Large intestine (tissue), 3 donors: ENCODE results near the gene ITPKA. TPM values are rescaled to one million over a fixed set of nuclear protein-coding genes. Genes with fewer than 3 reads are reported as not detected.

Source experiments
- DNase-seq, 2 donors: peaks; one replicate each; pipeline versions ENCODE4 v3.0.0 to v3.0.0-alpha.2; 2013
- H3K27ac ChIP-seq: one replicate; pipeline ENCODE4 v1.5.1; 2013; ENCODE audit warnings: low read length
- H3K27me3 ChIP-seq: 2 replicates; pipeline ENCODE4 v1.6.1; 2013; ENCODE audit warnings: low read length; ENCODE audit not compliant: control insufficient read depth, insufficient read depth
- H3K36me3 ChIP-seq: 2 replicates; pipeline ENCODE4 v1.6.1; 2013; ENCODE audit warnings: low read length; ENCODE audit not compliant: control insufficient read depth, insufficient read depth
- H3K4me1 ChIP-seq: one replicate; pipeline ENCODE4 v1.6.1; 2013; ENCODE audit warnings: low read length; ENCODE audit not compliant: control insufficient read depth, insufficient read depth
- H3K4me3 ChIP-seq: one replicate; pipeline ENCODE4 v1.5.1; 2013; ENCODE audit warnings: low read length
- H3K9me3 ChIP-seq: one replicate; pipeline ENCODE4 v1.6.1; 2013; ENCODE audit warnings: mild to moderate bottlenecking, low read depth, low read length, moderate library complexity; ENCODE audit not compliant: control insufficient read depth
- WGBS: methylation state at CpG from one replicate; pipeline ENCODE4 v1.1.5; 2013; ENCODE audit warnings: low lambda C conversion rate; ENCODE audit not compliant: insufficient coverage; 5-methylcytosine and 5-hydroxymethylcytosine counted together
- polyA plus RNA-seq: library from polyadenylated mRNA; unstranded; fragments of 120-200 nt; gene quantifications from one replicate; pipeline ENCODE4 v1.2.1, GENCODE V29; 2013

ITPKA gene
- polyA plus RNA-seq, 1 donor, result 40.7 TPM

DNA sequence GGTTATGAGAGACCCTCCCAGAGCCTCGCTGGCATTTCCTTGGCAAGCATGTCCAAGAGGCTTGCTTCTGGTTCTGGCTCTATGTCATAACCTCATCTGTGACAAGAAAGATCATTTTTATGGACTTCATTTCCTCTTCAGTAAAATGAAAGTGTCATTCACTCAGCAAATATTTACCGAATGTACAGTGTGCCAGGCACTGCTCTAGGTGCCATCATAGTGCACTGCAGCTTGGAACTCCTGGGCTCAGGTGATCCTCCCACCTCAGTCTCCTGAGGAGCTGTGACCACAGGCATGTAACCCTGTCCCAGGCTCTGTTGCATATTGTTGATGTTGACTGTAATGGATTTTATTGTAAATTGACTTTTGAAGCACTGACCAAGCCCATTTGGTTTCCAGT, 18.7 kb upstream of the ITPKA start:
- peak in 1 of 2 donors; percentile 29 for DNase-seq
- Histone ChIP-seq H3K27ac (peak overlapping the region; percentile 34), H3K9me3 (no peaks in the 10 kb centered on the region), H3K27me3 (no peaks in the 10 kb centered on the region), H3K36me3 (peaks cover 82% of the 10 kb centered on the region), H3K4me3 (no peak overlapping the region), H3K4me1 (peaks cover 7% of the 10 kb centered on the region)
- WGBS, result no CpG with 5 or more reads among the region's 2 CpGs

DNA sequence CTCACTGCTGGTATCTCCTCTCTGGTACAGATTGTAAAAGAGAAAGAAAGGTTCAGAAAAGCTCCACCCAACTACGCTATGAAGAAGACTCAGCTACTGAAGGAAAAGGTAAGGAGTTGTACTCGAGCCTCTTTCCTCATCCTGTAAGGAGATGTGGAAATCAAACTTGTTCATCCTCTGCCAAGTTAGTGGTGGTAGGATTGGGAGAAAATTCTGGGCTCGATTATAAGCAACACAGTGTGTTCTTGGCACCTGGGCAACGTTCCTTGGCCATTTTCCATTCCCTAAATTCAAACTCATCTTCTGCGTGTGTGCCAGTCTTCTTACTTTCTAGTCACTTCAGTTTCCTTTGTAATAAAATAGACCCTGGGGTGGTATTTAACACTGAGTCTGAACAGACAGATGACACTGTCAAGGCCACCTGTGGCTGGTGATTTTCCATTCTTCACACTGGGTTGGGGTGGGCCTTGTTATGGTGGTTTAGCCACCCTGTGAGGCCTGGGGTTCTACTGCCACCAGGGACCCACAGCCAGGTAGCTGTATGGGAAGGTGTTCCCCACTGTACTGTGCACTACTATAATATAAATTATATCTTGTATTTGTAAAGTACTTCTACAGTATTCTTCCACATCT, 17.1 kb upstream of the ITPKA start:
- no CpG with 5 or more reads among the region's 5 CpGs for WGBS
- Histone ChIP-seq H3K27ac (no peak overlapping the region), H3K4me1 (peaks cover 14% of the 10 kb centered on the region), H3K36me3 (peaks cover 84% of the 10 kb centered on the region), H3K9me3 (no peaks in the 10 kb centered on the region), H3K27me3 (no peaks in the 10 kb centered on the region), H3K4me3 (no peak overlapping the region)
- DNase-seq, result no peak

DNA sequence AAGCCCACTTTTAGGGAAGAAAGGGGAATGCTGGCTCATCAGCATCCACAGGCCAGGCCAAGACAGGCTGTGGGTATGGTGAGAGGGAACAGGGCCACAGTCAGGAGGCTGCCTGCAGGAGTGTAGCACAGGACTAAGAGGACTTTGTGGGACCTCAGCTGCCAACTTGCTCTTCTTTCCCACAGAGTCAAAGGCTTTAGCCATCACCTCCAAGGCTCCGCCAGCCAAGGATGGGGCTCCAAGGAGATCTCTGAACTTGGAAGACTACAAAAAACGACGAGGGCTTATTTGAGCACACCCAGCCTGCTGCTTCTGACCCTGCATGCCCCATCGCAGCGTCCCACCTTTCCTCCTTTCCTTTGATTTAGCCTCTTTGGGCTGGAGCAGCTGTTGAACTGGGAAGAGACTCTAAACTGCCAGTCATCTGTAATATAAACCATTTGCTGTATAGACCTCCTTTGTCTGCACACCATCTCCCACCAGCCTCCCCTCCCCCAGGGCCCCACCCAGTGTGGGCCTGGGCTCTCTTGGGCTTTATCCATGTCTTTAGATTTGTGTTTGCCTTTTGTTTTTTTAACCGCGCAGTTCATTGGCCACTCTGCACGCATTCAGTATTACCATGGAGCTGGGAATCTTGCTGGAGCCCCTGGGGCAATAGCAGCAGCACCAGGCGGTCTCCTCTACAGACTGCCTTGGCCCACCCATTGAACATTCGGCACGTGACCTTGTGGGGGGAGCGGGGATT, 13.1 kb upstream of the ITPKA start:
- H3K27me3 ChIP-seq, result no peaks in the 10 kb centered on the region
- H3K4me3 ChIP-seq, result no peak overlapping the region
- WGBS, result 83% methylated on average over 2 of the region's 12 CpGs
- H3K36me3 ChIP-seq, result peaks cover 59% of the 10 kb centered on the region
- H3K4me1 ChIP-seq, result peaks cover 36% of the 10 kb centered on the region
- no peak for DNase-seq
- H3K9me3 ChIP-seq, result no peaks in the 10 kb centered on the region
- H3K27ac ChIP-seq, result no peak overlapping the region

DNA sequence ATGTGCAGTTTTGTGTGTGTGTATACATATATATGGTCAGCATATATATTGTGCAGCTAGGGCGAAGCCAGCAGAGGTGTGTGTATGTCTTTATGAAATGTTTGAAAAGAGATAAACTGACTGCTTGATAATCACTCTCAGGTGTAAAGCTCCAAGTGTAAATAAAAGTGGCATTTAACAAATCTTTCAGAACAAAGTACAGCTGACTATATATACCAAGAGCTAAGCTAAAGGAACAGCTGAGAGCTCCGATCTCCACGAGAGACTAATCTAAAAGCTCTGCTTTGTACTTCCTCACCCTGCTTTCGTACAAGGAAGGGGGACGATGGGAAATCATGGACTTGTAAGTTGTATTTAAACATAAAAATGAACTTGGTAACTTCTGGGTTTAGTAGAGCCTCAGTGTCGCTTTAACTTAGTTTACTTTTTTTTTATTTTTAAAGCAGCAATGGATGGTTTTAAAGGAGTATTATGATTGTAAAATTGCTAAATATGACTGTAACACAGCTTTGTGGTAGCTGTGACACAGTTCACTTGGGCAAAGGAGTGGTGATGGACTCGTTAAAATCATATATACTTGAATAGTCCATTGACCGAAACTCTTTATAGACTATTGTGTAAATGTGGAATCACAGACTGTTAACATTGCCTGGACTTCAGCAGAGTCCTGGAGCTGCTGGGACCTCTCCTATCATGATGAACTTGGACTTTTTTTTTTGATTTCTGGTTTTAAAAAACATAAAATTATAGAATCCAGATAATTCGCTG, 11.4 kb upstream of the ITPKA start:
- DNase-seq, result peak in 1 of 2 donors; percentile 84
- Histone ChIP-seq H3K4me3 (no peak overlapping the region), H3K4me1 (peaks cover 39% of the 10 kb centered on the region), H3K36me3 (peaks cover 42% of the 10 kb centered on the region), H3K9me3 (no peaks in the 10 kb centered on the region), H3K27ac (peak overlapping the region; percentile 88), H3K27me3 (no peaks in the 10 kb centered on the region)
- WGBS, result 46% methylated on average over 4 of the region's 9 CpGs

DNA sequence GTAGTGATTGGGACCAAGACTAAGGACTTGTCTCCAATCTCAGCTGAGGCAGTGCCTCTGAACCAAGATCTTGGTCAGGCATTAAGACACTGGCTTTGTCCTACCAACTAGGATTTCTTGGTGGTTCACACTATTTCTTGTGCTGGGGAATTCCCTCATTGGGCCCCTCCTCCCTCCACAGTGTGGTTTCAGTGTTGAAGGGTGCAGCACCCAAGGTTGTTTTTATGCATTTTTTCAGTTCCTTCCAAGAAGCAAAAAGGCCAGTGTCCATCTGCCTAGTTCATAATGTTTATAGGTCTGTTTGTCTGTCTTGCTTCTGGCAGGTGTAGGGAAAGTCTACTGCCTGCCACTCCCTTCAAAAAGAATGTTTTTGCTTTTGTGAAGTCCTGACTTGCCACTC, 10.6 kb upstream of the ITPKA start:
- no peak for DNase-seq
- peaks cover 35% of the 10 kb centered on the region for H3K36me3 ChIP-seq

DNA sequence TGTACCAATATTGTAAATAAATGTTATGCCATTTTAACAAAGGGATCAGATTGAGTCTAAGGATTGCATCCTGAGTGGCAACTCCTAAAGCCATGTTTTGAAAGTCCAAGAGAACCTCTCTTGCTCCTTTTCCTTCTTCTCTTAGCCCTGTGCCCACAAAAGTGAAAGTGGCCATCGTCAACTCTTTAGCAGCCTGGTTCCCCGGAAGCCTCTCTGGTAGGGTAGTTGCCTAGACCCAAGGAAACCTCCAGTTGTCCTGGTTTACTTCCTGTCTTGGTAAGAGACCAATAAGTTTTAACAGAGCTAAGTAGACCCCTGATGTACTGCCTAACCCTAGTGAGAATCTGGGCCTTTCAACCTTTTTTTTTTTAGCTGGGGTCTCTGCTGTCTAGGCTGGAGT, 10.2 kb upstream of the ITPKA start:
- Histone ChIP-seq H3K4me1 (peaks cover 46% of the 10 kb centered on the region), H3K27me3 (no peaks in the 10 kb centered on the region), H3K27ac (peak overlapping the region; percentile 88), H3K4me3 (no peak overlapping the region), H3K36me3 (peaks cover 31% of the 10 kb centered on the region), H3K9me3 (no peaks in the 10 kb centered on the region)
- peak in 1 of 2 donors; percentile 45 for DNase-seq
- WGBS, result no CpG with 5 or more reads among the region's 2 CpGs

More for the DNA sequence above, 10.6 kb upstream of the ITPKA start:
- H3K9me3 ChIP-seq, result no peaks in the 10 kb centered on the region
- H3K4me1 ChIP-seq, result peaks cover 46% of the 10 kb centered on the region
- H3K4me3 ChIP-seq, result no peak overlapping the region
- peak overlapping the region; percentile 88 for H3K27ac ChIP-seq
- H3K27me3 ChIP-seq, result no peaks in the 10 kb centered on the region

DNA sequence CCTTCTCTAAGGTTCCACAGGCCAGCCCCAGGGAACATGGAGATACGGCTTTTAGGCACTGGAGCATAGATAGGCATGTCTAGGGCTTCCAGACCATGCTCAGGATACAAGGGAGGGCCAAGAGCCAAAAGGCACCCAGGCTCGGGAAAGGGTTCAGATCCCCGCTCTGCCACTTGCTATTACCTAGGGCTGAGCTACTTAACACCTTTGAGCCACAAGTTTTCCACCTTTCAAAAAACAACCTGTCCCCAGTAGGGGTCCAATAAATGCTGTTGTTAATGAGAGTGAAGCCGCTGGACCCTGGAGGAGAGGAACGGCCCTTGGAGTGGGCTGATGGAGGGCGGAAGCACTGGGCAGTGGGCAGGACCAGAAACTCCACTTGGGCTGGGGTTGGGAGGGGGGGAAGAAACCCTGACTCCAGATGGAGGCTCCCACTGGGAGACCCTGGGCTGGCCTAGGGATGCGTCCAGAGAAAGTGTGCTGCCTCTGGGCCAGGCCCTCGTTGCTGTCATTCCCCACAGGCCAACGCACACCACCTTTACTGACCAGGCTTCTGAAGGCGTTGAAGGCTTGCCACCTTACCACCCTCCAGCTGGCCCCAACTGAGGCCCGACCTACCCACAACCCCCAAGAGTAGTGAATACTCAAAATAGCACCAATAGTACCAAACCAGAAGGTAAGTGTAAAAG, 8.6 kb upstream of the ITPKA start:
- 67% methylated on average over 1 of the region's 11 CpGs for WGBS
- Histone ChIP-seq H3K27me3 (no peaks in the 10 kb centered on the region), H3K4me3 (no peak overlapping the region), H3K36me3 (peaks cover 18% of the 10 kb centered on the region), H3K27ac (no peak overlapping the region), H3K9me3 (no peaks in the 10 kb centered on the region), H3K4me1 (peaks cover 38% of the 10 kb centered on the region)
- no peak for DNase-seq

DNA sequence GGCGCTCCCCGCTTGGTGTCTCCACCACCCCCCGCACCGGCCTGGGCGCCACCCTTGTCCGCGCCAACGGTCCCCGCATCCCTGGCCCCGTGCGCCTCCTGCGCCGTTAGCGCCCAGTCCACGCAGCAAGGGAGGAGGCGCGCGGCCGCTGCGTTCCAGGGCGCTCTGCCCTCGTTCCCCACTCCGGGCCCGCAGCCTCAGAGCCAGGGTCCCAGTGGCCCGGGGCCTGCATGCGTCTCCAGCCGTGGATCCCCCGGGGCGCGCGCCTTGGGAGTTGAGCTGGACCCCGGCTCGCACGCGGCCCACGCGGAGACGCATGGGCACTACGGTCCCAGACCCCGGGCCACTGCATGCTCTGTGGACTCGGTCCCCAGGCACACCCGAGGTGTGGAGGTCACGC, 7.4 kb upstream of the ITPKA start:
- peaks cover 34% of the 10 kb centered on the region for H3K4me1 ChIP-seq
- H3K4me3 ChIP-seq, result no peak overlapping the region
- no peaks in the 10 kb centered on the region for H3K27me3 ChIP-seq
- no CpG with 5 or more reads among the region's 43 CpGs for WGBS
- no peak for DNase-seq
- peaks cover 7% of the 10 kb centered on the region for H3K36me3 ChIP-seq
- H3K27ac ChIP-seq, result no peak overlapping the region
- no peaks in the 10 kb centered on the region for H3K9me3 ChIP-seq

DNA sequence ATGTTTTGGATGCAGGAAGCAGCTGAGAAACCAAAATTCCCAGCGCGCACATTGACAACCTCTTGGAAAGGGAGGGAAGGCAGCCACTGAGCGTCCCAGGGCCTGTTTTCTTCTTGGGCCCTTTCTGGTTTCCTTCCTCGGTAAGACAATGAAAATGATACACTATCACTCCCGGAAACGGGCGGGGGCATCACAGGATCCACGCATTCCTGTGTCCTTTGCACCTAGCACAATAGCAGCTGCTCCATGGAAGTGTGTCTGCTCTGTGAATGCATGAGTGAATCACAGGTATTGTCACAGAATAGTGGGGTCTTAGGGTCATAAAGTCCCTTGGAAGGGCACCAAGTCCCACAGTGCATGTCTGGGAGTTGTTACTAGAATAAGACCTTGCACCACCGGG, 6.3 kb upstream of the ITPKA start:
- Histone ChIP-seq H3K4me1 (peaks cover 33% of the 10 kb centered on the region), H3K27ac (no peak overlapping the region), H3K36me3 (peaks cover 3% of the 10 kb centered on the region), H3K9me3 (no peaks in the 10 kb centered on the region), H3K4me3 (no peak overlapping the region), H3K27me3 (no peaks in the 10 kb centered on the region)
- DNase-seq, result peak in 1 of 2 donors; percentile 73
- WGBS, result 40% methylated on average over 1 of the region's 9 CpGs

DNA sequence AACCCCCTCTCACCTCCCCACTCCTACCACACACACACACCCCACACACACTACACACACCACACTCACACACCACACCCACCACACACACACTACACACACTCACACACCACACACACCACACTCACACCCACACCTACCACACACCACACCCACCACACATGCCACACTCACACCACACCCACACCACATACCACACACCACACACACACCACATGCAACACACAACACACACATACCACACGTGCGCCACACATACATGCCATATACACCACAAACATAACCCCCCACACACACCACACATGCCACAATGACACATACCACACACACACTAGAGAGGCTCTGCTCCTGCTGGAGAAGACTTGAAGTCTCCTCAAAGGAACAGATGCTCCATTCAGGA, 5.9 kb upstream of the ITPKA start:
- Histone ChIP-seq H3K27ac (no peak overlapping the region), H3K36me3 (peaks cover 3% of the 10 kb centered on the region), H3K4me3 (no peak overlapping the region), H3K9me3 (no peaks in the 10 kb centered on the region), H3K27me3 (no peaks in the 10 kb centered on the region), H3K4me1 (peaks cover 32% of the 10 kb centered on the region)
- WGBS, result no CpG with 5 or more reads among the region's 2 CpGs
- DNase-seq, result no peak
